ENCODE results near the gene SLX4IP. TPM values are rescaled to one million over a fixed set of nuclear protein-coding genes. Genes with fewer than 3 reads are reported as not detected.
A peak's percentile ranks its signal among the peaks of the same experiment; 100 is the strongest.

SLX4IP gene
- total RNA-seq, 1 donor from 2014 or later, result 5.3 TPM

GRCh38 chr20:10433623-10434466 lies 1.3 kb upstream of the SLX4IP start, which contains the start of gene MKKS:
Gene MKKS (minus strand): TSS chr20:10434222. CDS start chr20:10413514, 20,708 bp downstream.
- no peaks in the 10 kb centered on the region for H3K27me3 ChIP-seq (ENCODE audit: insufficient read depth, low read length)
- H3K4me1 Mint-ChIP-seq (ENCODE audit: low read depth, unreplicated experiment), result peaks cover 11% of the 10 kb centered on the region
- H3K27me3 Mint-ChIP-seq (ENCODE audit: low read depth, unreplicated experiment), result no peaks in the 10 kb centered on the region
- peak within 1 kb of the TSS; percentile 92 for H2AFZ ChIP-seq (ENCODE audit: low read depth, low read length)
- H3K36me3 Mint-ChIP-seq (ENCODE audit: low read depth, unreplicated experiment), result no peaks in the 10 kb centered on the region
- FAIRE-seq, result no peak
- H3K27ac Mint-ChIP-seq (ENCODE audit: unreplicated experiment), result peak within 1 kb of the TSS; percentile 97
- no peaks in the 10 kb centered on the region for H3K9me3 Mint-ChIP-seq (ENCODE audit: unreplicated experiment)
- H3K4me3 ChIP-seq (ENCODE audit: insufficient read depth, low read depth, low read length), result peak within 1 kb of the TSS; percentile 82
- DNase-seq (ENCODE audit: low read depth), result peak; percentile 89
- TF ChIP-seq CTCF (IDR thresholded peaks at IDR 0.05; ENCODE audit: insufficient read depth, low read depth, low read length) (no peak), EZH2 (IDR thresholded peaks at IDR 0.05; ENCODE audit: insufficient read depth, low read length) (no peak)
- H3K36me3 ChIP-seq (ENCODE audit: insufficient read depth, low read length), result no peaks in the 10 kb centered on the region
- H3K4me2 ChIP-seq (ENCODE audit: low read length), result peak within 1 kb of the TSS; percentile 94
- peak within 1 kb of the TSS; percentile 91 for H3K9ac ChIP-seq (ENCODE audit: low read length)
- peak within 1 kb of the TSS; percentile 92 for H3K4me3 Mint-ChIP-seq (ENCODE audit: unreplicated experiment)
- peak within 1 kb of the TSS; percentile 93 for H3K27ac ChIP-seq (ENCODE audit: low read depth, low read length)
- peaks cover 9% of the 10 kb centered on the region for H4K20me1 ChIP-seq (ENCODE audit: insufficient read depth, low read length)
- no peaks in the 10 kb centered on the region for H3K9me3 ChIP-seq (ENCODE audit: insufficient read depth, low read depth, low read length)
- H3K4me1 ChIP-seq (ENCODE audit: insufficient read depth, low read length), result peaks cover 10% of the 10 kb centered on the region
- H3K79me2 ChIP-seq (ENCODE audit: insufficient read depth, low read length), result peaks cover 60% of the 10 kb centered on the region

GRCh38 chr20:10434467-10434831 lies 656 bp upstream of the SLX4IP start:
- Mint-ChIP-seq H3K9me3 (ENCODE audit: unreplicated experiment) (no peaks in the 10 kb centered on the region), H3K36me3 (ENCODE audit: low read depth, unreplicated experiment) (no peaks in the 10 kb centered on the region), H3K4me1 (ENCODE audit: low read depth, unreplicated experiment) (peaks cover 11% of the 10 kb centered on the region), H3K27me3 (ENCODE audit: low read depth, unreplicated experiment) (no peaks in the 10 kb centered on the region), H3K4me3 (ENCODE audit: unreplicated experiment) (peak overlapping the region; percentile 92), H3K27ac (ENCODE audit: unreplicated experiment) (peak overlapping the region; percentile 97)
- Histone ChIP-seq H4K20me1 (ENCODE audit: insufficient read depth, low read length) (peaks cover 3% of the 10 kb centered on the region), H2AFZ (ENCODE audit: low read depth, low read length) (peak overlapping the region; percentile 92), H3K4me1 (ENCODE audit: insufficient read depth, low read length) (peaks cover 10% of the 10 kb centered on the region), H3K4me3 (ENCODE audit: insufficient read depth, low read depth, low read length) (peak overlapping the region; percentile 82), H3K79me2 (ENCODE audit: insufficient read depth, low read length) (peaks cover 54% of the 10 kb centered on the region), H3K9ac (ENCODE audit: low read length) (peak overlapping the region; percentile 91), H3K27me3 (ENCODE audit: insufficient read depth, low read length) (no peaks in the 10 kb centered on the region), H3K36me3 (ENCODE audit: insufficient read depth, low read length) (no peaks in the 10 kb centered on the region), H3K4me2 (ENCODE audit: low read length) (peak overlapping the region; percentile 94), H3K27ac (ENCODE audit: low read depth, low read length) (peak overlapping the region; percentile 93), H3K9me3 (ENCODE audit: insufficient read depth, low read depth, low read length) (no peaks in the 10 kb centered on the region)
- peak; percentile 32 for FAIRE-seq
- TF ChIP-seq CTCF (IDR thresholded peaks at IDR 0.05; ENCODE audit: insufficient read depth, low read depth, low read length) (no peak), EZH2 (IDR thresholded peaks at IDR 0.05; ENCODE audit: insufficient read depth, low read length) (no peak)
- peak; percentile 99 for DNase-seq (ENCODE audit: low read depth)

All from astrocyte (in vitro differentiated cells and primary cell).